Large intestine (tissue), 12 donors: ENCODE measurements around the gene ZNF519. TPM values are rescaled to one million over a fixed set of nuclear protein-coding genes. Genes with fewer than 3 reads are reported as not detected.
"Not testable (repeated sequence)": the region's sequence is repeated elsewhere in the genome, so short reads cannot be mapped to it uniquely, and the experiment has no call there.

Source experiments
- DNase-seq, 2 donors: peaks; one replicate each; pipeline versions ENCODE4 v3.0.0 to v3.0.0-alpha.2; 2013
- H3K27ac ChIP-seq: one replicate; pipeline ENCODE4 v1.5.1; 2013; ENCODE audit warnings: low read length
- H3K27me3 ChIP-seq: 2 replicates; pipeline ENCODE4 v1.6.1; 2013; ENCODE audit warnings: low read length; ENCODE audit not compliant: control insufficient read depth, insufficient read depth
- H3K36me3 ChIP-seq: 2 replicates; pipeline ENCODE4 v1.6.1; 2013; ENCODE audit warnings: low read length; ENCODE audit not compliant: control insufficient read depth, insufficient read depth
- H3K4me1 ChIP-seq: one replicate; pipeline ENCODE4 v1.6.1; 2013; ENCODE audit warnings: low read length; ENCODE audit not compliant: control insufficient read depth, insufficient read depth
- H3K4me3 ChIP-seq: one replicate; pipeline ENCODE4 v1.5.1; 2013; ENCODE audit warnings: low read length
- H3K9me3 ChIP-seq: one replicate; pipeline ENCODE4 v1.6.1; 2013; ENCODE audit warnings: mild to moderate bottlenecking, low read depth, low read length, moderate library complexity; ENCODE audit not compliant: control insufficient read depth
- WGBS: methylation state at CpG from one replicate; pipeline ENCODE4 v1.1.5; 2013; ENCODE audit warnings: low lambda C conversion rate; ENCODE audit not compliant: insufficient coverage; 5-methylcytosine and 5-hydroxymethylcytosine counted together
- long read RNA-seq, 11 donors: transcript quantifications; one replicate each; lab custom pipeline, GENCODE V29; 2026
- polyA plus RNA-seq: library from polyadenylated mRNA; unstranded; fragments of 120-200 nt; gene quantifications from one replicate; pipeline ENCODE4 v1.2.1, GENCODE V29; 2013

Gene ZNF519
- polyA plus RNA-seq: 7.2 TPM
- long read RNA-seq, donor 1, partial matches to known transcripts: 0 of 2 reads
- long read RNA-seq, donor 1, other reads (novel, unspliced or antisense): 0 of 2 reads
- long read RNA-seq, donor 2, full-length matches to known transcripts: 1 of 1 reads
- long read RNA-seq, donor 2, partial matches to known transcripts: 0 of 1 reads
- long read RNA-seq, donor 2, other reads (novel, unspliced or antisense): 0 of 1 reads
- long read RNA-seq, donor 3: 0 reads
- long read RNA-seq, donor 4: 0 reads
- long read RNA-seq, donor 5, partial matches to known transcripts: 0 of 1 reads
- long read RNA-seq, donor 5, other reads (novel, unspliced or antisense): 0 of 1 reads
- long read RNA-seq, donor 6, full-length matches to known transcripts: 2 of 2 reads
- long read RNA-seq, donor 6, partial matches to known transcripts: 0 of 2 reads
- long read RNA-seq, donor 6, other reads (novel, unspliced or antisense): 0 of 2 reads
- long read RNA-seq, donor 7, partial matches to known transcripts: 0 of 1 reads
- long read RNA-seq, donor 7, other reads (novel, unspliced or antisense): 0 of 1 reads
- long read RNA-seq, donor 8, full-length matches to known transcripts: 3 of 3 reads
- long read RNA-seq, donor 8, partial matches to known transcripts: 0 of 3 reads
- long read RNA-seq, donor 8, other reads (novel, unspliced or antisense): 0 of 3 reads
- long read RNA-seq, donor 9, partial matches to known transcripts: 0 of 2 reads
- long read RNA-seq, donor 9, other reads (novel, unspliced or antisense): 0 of 2 reads
- long read RNA-seq, donor 10, full-length matches to known transcripts: 4 of 4 reads
- long read RNA-seq, donor 10, partial matches to known transcripts: 0 of 4 reads
- long read RNA-seq, donor 10, other reads (novel, unspliced or antisense): 0 of 4 reads
- long read RNA-seq, donor 11, partial matches to known transcripts: 0 of 2 reads
- long read RNA-seq, donor 11, other reads (novel, unspliced or antisense): 0 of 2 reads

DNA sequence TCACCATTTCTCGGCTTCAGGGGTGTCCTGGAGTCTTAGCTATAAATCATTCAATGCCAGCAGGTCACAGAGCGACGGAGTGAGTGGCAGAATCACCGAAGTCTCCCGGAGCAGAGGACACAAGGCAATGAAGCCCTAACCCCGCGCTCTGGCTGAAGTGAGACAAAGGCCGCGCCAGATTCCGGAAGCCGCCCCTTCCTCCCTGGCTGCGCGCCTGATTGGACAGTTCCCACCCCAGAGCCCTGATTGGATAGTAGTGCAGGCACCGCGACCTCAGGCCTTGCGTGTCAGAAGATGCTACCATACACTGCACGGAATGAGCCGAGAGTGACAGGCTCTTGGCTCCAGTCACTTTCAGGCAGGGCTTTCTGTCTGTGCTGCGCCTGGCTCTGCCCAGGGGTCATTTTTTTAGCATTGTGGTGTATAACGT is at the start of gene ZNF519:
Gene ZNF519 (minus strand): TSS at position 165 of the 430 bp plus-strand sequence. CDS start 158 bp downstream, at position 7.
- H3K27me3 ChIP-seq, H3K9me3 ChIP-seq, H3K36me3 ChIP-seq, H3K4me1 ChIP-seq, H3K27ac ChIP-seq: not testable (repeated sequence)
- peak; percentile 92 to 93 for DNase-seq
- peak within 1 kb of the TSS; percentile 44 for H3K4me3 ChIP-seq
- WGBS: no CpG with 5 or more reads among the region's 20 CpGs

- Histone ChIP-seq H3K27ac (no peak overlapping the region), H3K4me1 (no peaks in the 10 kb centered on the region), H3K27me3 (no peaks in the 10 kb centered on the region), H3K4me3 (peak overlapping the region; percentile 26), H3K36me3 (no peaks in the 10 kb centered on the region), H3K9me3 (no peaks in the 10 kb centered on the region)
- no CpG with 5 or more reads among the region's 28 CpGs for WGBS
- peak in 1 of 2 donors; percentile 27 for DNase-seq
Measured at GRCh38 chr18:14179306-14179705, 47.1 kb upstream of the ZNF519 start.

- peak overlapping the region; percentile 26 for H3K4me3 ChIP-seq
- H3K27ac ChIP-seq, H3K27me3 ChIP-seq, H3K9me3 ChIP-seq, H3K4me1 ChIP-seq, H3K36me3 ChIP-seq: not testable (repeated sequence)
- DNase-seq: peak; percentile 78 to 84
- no CpG with 5 or more reads among the region's 61 CpGs for WGBS
Measured at GRCh38 chr18:14178321-14179196, 46.3 kb upstream of the ZNF519 start.

DNA sequence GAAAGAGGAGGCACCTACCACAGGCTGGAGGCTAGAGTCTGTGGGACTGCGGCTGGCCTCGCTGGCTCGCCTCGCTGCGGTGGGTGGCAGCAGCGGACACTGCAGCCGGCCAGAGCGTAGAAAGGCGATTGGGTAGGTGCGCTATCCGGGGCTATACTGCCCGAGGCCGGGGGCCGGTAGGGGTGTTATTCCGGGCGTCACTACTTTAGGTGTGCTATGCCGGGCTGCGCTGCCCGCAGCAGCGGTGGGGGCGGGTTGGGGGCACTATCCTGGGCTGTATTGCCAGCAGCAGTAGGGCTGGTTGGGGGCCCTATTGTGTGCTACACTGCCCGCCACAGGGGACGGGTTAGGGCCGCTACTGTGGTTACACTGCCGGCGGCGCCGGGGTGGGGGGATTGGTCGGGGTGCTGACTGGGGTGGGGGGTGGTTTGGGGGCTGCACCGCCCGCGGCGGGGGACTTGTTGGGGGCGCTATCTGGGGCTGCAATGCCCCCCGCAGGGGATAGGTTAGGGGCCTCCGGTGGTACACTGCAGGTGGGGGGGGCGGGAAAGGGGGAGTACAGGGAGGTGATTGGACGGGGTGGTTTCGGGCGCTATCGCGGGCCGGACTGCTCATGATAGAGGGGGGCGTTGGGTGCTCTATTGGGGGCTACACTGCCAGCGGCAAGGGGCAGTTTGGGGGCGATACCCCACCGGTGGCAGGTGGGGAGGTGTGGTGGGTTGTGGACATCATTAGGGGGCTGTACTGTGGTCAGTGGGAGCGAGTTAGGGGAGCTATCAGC is 45.5 kb upstream of the ZNF519 start:
- DNase-seq, H3K4me3 ChIP-seq, H3K36me3 ChIP-seq, H3K9me3 ChIP-seq, H3K27me3 ChIP-seq, H3K27ac ChIP-seq, H3K4me1 ChIP-seq: not testable (repeated sequence)
- WGBS: no CpG with 5 or more reads among the region's 48 CpGs

DNA sequence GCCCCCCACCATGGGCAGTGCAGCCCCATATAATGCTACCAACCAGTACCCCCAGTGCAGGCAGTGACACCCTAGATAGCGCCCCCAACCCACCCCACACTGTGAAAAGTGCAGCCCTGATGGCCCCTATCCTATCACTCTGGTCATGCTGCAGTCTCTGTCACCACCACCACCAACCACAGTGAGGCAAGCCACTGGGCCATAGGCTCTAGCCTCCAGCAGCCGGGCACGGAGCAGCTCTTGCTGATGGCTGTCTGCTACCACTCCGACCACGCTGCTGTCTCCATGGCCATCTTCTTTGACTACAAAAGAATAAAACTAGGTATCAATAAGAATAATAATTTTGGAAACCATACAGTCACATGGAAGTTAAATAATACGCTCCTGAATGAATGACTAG is 43.2 kb upstream of the ZNF519 start:
- H3K27ac ChIP-seq, DNase-seq, H3K27me3 ChIP-seq, H3K36me3 ChIP-seq, H3K9me3 ChIP-seq, H3K4me1 ChIP-seq, H3K4me3 ChIP-seq: not testable (repeated sequence)
- WGBS: 100% methylated on average over 1 of the region's 6 CpGs

GRCh38 chr18:14174706-14175085 is 42.5 kb upstream of the ZNF519 start:
- no peaks in the 10 kb centered on the region for H3K36me3 ChIP-seq
- no CpG with 5 or more reads among the region's 5 CpGs for WGBS

GRCh38 chr18:14174002-14174705 is 41.9 kb upstream of the ZNF519 start:
- H3K9me3 ChIP-seq, H3K27me3 ChIP-seq, H3K4me3 ChIP-seq, H3K27ac ChIP-seq, H3K4me1 ChIP-seq, DNase-seq, H3K36me3 ChIP-seq: not testable (repeated sequence)
- WGBS: no CpG with 5 or more reads among the region's 7 CpGs

More at GRCh38 chr18:14174706-14175085, 42.5 kb upstream of the ZNF519 start:
- H3K27me3 ChIP-seq: no peaks in the 10 kb centered on the region
- H3K4me3 ChIP-seq: no peak overlapping the region
- no peaks in the 10 kb centered on the region for H3K4me1 ChIP-seq
- H3K9me3 ChIP-seq: no peaks in the 10 kb centered on the region
- H3K27ac ChIP-seq: no peak overlapping the region
- DNase-seq: no peak

DNA sequence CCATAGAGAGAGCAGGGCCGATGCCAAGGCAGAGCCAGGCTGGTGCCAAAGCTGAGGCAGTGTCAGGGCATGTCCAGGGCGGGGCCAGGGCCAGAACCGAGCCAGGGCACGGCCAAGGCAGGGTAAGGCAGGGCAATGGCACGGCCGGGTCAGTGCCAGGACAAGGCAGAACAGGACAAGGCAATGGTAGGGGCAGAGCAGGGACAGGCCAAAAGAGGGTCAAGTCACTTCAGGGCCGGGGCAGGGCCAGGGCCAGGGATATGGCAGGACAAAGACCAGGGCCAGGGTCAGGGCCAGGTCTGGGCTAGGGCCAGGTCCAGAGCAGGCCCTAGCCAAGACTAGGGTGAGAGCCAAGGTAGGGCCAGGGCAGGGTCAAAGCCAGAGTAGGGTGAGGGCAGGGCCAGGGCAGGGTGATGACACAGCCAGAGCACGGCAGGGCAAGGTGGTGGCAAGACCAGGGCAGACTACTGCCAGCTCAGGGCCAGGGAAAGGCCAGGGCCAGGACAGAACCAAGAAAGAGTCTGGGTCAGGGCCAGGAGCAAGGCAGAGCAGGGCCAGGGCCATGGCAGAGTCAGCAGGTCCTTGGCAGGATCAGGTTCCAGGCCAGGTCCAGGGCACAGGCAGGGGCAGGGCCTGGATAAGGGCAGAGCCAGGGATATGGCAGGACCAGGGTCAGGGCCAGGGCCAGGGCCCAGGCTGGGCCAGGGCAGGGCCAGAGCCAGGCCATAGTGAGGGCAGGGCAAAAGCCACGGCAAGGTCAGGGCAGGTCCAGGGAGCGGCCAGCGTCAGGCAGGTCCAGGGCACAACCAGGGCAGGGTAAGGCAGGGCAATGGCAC is 41.1 kb upstream of the ZNF519 start:
- not testable (repeated sequence) for H3K36me3 ChIP-seq, H3K9me3 ChIP-seq, H3K27me3 ChIP-seq, DNase-seq, H3K27ac ChIP-seq, H3K4me3 ChIP-seq, H3K4me1 ChIP-seq
- WGBS: no CpG with 5 or more reads among the region's 11 CpGs
